GM18520 (cell line): Measurements from ENCODE around the gene CDH4.

Experiments
- ATAC-seq: cut with Tn5 transposase; IDR thresholded peaks from one replicate; pipeline ENCODE4 v1.9.1; 2021; ENCODE audit not compliant: unreplicated experiment

Gene CDH4

GRCh38 chr20:61697666-61698597 lies 445.9 kb downstream of the CDH4 start:
- no peak for ATAC-seq

- ATAC-seq = no peak
These were observed 446.8 kb downstream of the CDH4 start for GRCh38 chr20:61698598-61699494.

DNA sequence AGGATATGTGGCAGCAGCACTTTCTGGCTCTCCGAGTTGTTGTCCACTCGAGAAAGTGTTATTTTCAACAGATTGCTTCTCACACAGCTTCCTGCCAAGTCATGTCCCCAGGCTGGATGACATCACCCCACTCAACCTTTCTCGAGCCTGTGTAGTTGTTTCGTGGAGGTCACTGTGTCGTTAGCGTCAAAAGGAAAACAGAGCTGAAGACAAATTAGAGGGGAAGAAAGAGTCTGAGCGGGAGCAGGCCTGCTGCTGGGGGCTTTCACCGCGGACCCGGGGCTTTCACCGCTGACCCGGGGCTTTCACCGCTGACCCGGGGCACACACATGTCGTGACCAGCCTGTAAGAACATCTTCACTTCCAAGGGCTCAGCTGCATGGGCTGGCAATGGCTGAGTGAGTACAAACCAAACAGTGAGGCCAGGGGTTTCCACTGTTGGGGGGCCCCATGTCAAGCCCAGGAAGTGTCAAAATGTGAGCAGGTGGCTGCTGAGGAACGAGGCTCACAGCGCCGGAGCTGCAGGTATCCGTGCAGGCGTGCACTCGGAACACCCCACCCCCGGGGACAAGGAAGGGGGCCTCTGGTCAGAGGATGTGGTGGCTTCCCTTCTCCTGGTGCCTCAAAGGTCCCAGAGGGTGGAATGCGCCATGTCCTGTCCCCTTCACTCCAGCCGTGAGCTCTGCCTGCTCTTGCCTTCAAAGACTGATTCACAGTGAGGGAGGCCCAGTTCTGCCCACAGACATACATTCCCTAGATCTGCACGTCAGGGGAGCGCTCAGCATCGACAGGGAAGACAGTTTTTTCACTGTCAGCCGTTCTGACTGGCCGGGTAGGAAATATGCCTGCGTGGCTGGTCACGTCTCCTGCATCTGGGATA lies 447.7 kb downstream of the CDH4 start:
- ATAC-seq = no peak

- ATAC-seq = no peak
These were observed 448.6 kb downstream of the CDH4 start for GRCh38 chr20:61700595-61701140.

DNA sequence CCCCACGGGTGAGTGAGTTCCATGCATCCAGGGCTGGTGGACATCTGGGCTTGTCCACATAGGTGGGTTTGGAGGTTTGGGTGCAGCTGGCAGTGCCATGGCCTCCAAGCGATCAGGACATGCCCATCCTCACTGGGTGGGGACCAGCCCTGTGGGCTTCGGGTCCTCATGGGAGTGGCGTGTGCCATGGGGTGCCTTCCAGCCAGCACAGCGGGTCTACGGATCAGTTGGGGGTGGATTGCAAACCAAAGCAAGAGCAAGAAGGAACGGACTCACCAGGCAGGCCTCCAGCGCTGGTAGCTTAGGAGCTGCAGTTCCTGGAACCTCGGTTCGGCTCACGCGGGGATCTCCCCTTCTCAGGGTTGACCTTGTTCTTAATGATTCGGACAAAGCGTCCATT lies 449.3 kb downstream of the CDH4 start:
- no peak for ATAC-seq

GRCh38 chr20:61701802-61702201 lies 449.7 kb downstream of the CDH4 start:
- no peak for ATAC-seq

- no peak for ATAC-seq
These were observed 450.2 kb downstream of the CDH4 start for GRCh38 chr20:61702246-61702645.

GRCh38 chr20:61704661-61705060 lies 452.6 kb downstream of the CDH4 start:
- ATAC-seq = no peak

DNA sequence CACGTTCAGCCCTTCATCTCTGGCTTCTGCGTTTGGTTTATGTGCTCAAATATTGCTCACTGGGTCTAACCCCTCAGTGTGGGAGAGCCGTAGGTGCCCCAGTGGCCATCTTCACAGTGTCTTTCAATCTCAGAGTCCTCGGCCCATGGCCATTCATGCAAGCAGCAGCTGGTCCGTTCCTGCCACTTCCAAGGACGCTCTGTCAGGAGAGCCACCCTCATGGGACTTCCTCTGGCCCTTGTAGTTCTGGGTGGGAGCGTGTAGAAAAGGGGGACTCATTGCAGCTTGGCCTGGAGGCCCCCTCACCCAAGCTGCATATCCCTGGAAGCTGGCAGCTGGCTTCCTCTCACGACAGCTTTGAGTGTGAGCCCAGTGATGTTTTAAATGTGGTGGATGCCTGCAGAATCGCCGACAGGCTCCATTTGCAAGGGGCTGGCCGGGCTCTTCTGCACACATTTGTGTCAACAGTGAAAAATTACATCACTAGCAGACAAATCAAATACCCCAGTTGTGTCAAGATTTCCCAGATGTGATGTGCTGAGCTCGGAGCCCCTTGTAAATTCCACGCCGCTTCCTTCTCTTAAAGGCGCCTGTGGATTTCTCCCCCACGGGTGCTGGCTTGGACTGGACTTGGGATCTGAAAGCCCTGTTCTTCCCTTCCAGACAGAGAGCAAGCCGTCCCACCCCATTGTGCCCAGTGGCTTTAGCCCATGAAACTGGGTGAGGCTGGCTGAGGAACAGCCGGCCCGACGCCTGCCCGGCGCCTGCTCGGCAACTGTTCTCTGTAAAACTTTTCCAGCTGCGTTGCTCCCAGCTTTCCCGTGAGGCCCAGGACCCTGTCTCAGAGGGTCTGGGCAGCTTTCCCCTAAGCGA lies 453.6 kb downstream of the CDH4 start:
- no peak for ATAC-seq

DNA sequence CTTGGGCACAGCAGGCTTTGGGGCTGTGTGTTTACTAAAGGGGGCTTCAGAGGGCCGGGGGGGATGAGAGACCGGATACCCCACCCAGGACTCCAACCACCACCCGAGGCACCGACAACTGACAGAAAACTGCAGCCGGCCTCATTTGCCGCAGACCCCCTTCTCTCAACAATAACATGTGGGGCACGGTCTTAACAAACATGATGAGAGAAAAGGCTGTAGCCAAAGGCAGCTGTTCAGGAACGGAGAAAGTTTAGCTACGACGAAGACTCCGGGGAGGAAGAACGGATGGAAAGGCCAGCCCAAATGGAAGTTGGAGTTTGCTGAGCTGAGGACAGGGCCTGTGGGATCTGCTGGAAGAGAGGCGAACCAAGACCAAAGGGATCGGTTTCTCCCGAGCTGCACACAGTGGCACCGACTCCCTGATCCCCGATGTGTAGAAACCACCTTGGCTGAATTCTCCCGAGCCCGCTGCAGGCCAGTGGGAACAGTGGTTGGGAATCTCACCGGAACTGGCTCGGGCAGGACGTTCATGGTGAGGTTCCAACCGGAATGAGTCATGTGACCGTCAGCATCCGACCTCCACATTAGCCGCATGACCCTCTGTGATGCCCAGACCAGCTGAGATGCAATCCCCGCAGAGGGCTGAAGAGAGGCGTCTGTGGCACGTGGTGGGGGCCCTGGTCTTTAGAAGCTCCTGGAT lies 454.3 kb downstream of the CDH4 start:
- no peak for ATAC-seq

GRCh38 chr20:61708891-61709290 lies 456.8 kb downstream of the CDH4 start:
- ATAC-seq = no peak

GRCh38 chr20:61710108-61710507 lies 458.0 kb downstream of the CDH4 start:
- ATAC-seq = no peak

DNA sequence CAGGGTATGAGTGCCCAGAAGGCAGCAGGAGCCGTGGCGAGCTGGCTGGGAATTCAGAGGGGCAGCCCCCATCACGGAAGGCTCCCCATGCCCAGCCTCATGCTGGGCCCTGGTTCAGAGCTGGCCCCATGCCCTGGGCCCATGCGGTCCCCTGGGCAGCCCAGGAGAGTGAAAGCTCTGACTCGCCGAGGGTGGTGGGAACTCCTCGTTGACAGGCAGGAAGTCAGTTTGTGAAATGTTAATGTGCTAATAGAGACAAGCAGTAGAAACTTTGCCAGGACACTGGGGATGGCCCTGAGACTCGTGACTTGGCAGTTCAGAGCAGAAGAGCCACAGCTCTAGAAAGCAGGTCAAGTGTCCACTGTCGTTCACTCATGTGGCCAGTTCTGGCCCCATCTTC lies 460.6 kb downstream of the CDH4 start:
- no peak for ATAC-seq

DNA sequence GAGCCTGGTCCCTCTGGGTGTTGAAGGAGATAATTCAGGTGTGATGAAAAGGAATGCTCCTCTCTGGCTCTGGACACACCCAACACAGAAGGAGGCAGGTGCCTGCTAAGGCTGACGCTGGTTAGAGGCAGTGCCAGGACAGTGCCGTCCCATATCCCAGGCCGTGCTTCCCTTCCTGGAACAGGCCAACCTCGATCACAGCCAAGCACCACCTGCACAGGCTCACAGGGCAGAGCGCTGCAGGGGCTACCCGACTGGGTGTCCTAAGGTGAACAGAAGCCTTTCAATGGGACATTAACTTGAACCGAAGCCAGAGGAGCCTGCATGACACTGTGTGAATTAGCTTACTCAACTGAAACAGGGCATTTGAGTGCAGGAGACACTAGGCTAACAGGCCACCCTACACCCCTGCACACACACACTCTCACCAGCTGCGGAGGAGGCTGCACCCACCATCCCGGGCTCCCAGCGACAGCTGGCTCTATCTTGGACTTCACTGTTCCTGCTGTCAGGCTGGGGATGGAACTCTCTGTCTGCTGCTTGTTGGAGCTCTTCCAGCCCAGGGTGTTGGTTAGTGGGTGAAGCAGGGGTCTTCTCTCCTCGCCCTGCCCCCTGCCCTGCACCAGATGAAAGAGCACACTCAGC lies 466.4 kb downstream of the CDH4 start:
- ATAC-seq = no peak

DNA sequence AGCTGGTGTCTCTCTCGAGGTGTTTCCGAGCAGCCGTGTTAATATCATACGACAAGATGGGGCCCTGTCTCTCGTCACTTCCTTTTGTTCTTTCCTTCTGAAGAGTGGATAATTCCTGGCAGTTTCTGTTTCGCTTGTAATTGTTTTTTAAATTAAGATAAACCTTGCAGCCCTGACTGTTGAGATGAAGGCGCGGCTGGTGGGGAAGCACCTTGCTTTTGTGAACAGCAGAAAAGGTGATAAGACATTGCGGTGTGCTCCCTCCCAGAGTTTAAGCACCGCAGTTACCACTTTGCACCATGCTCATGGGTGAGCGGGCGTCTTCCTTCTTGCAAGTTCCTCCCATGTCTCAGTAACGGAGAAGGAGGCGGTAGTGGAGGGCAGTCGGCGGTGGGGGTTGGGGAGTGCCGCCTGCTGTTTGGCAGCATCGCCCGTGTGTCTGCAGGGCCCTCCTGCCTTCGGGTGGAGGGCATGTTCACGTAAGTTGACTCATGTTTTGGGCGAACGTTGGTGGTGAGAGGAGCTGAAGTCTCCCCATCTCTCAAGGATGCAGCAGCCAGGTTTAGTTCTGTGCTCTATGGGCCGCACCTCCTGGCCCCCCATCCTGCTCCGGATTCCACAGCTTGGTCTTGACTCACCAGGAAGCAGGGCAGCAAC lies 467.8 kb downstream of the CDH4 start:
- no peak for ATAC-seq

GRCh38 chr20:61720348-61720696 lies 468.3 kb downstream of the CDH4 start:
- ATAC-seq = no peak

DNA sequence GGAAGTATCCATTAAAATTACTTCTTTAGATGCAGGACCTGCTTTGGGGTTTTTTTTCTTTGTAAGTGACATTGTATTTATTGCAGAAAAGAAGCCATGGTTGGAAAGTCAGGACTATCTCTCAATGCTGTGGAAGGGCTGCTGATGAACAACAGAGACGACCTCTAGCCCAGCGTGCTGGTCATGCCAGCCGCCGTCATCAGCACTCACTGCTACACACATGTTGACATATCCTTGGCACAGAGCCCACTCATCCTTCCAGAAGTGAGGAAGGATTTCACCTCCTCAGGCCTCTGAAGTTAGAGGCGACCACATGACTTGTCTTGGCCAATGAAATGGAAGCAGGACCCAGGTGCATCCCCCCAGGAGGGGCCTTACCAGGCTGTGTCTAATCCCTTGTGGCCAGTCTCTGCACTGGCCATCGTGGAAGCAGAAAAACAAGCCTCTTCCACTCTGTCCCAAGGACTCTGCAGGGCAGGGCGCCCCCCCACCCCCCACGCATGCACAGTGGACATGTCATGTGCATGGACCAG lies 470.2 kb downstream of the CDH4 start:
- no peak for ATAC-seq
